Fibroblast of lung (primary cell): Measurements from ENCODE around the gene NAT16. TPM values are rescaled to one million over a fixed set of nuclear protein-coding genes. Genes with fewer than 3 reads are reported as not detected.

Source experiments
- DNase-seq, 2 donors: peaks; one replicate each; pipeline versions ENCODE4 v3.0.0 to v3.0.0-alpha.2; 2010; ENCODE audit warnings: low read depth in 2 of 2
- H2AFZ ChIP-seq: 2 replicates; pipeline ENCODE4 v1.5.1; 2012; ENCODE audit warnings: low read length, control low read depth, inconsistent platforms
- H3K27ac ChIP-seq: 2 replicates; pipeline ENCODE4 v1.5.1; 2011; ENCODE audit warnings: low read length, control low read depth; ENCODE audit not compliant: insufficient read depth
- H3K27me3 ChIP-seq: 2 replicates; pipeline ENCODE4 v1.5.1; 2011; ENCODE audit warnings: mild to moderate bottlenecking, low read length; ENCODE audit not compliant: control insufficient read depth, insufficient read depth
- H3K36me3 ChIP-seq: 2 replicates; pipeline ENCODE4 v1.5.1; 2011; ENCODE audit warnings: low read length; ENCODE audit not compliant: control insufficient read depth, insufficient read depth
- H3K4me1 ChIP-seq: 2 replicates; pipeline ENCODE4 v1.5.1; 2011; ENCODE audit warnings: low read length; ENCODE audit not compliant: control insufficient read depth, insufficient read depth; ENCODE audit errors: extremely low read depth
- H3K4me2 ChIP-seq: 2 replicates; pipeline ENCODE4 v1.5.1; 2011; ENCODE audit warnings: low read length, control low read depth; ENCODE audit not compliant: insufficient read depth; ENCODE audit errors: extremely low read depth
- H3K4me3 ChIP-seq, 4 experiments: fragments of 200-600 bp in 1 of 4; sonication (generic) in 1 of 4; replicated peaks in 1 of 4; 2 replicates each; pipeline ENCODE4 v1.5.1; 2011 to 2016; ENCODE audit warnings: low read length in 4 of 4, low read depth in 3 of 4, mild to moderate bottlenecking in 3 of 4, control low read depth in 2 of 4, inconsistent platforms in 1 of 4, mixed read lengths in 1 of 4; ENCODE audit not compliant: insufficient read depth in 1 of 4; ENCODE audit errors: control extremely low read depth in 1 of 4
- H3K79me2 ChIP-seq: 2 replicates; pipeline ENCODE4 v1.5.1; 2012; ENCODE audit warnings: mild to moderate bottlenecking, low read length, inconsistent platforms; ENCODE audit not compliant: control insufficient read depth, insufficient read depth
- H3K9ac ChIP-seq: 2 replicates; pipeline ENCODE4 v1.5.1; 2011; ENCODE audit warnings: mild to moderate bottlenecking, low read length, control low read depth; ENCODE audit not compliant: insufficient read depth
- H3K9me3 ChIP-seq: 2 replicates; pipeline ENCODE4 v1.5.1; 2012; ENCODE audit warnings: low read depth, low read length; ENCODE audit not compliant: control insufficient read depth, insufficient read depth
- H4K20me1 ChIP-seq: 2 replicates; pipeline ENCODE4 v1.5.1; 2011; ENCODE audit warnings: low read length; ENCODE audit not compliant: control insufficient read depth, insufficient read depth; ENCODE audit errors: extremely low read depth
- CTCF ChIP-seq, 2 donors: IDR thresholded peaks in 1 of 2; conservative IDR thresholded peaks in 1 of 2; 1 replicate in 1 of 2; 2 replicates in 1 of 2; pipeline ENCODE4 v1.5.1; 2011 to 2012; ENCODE audit warnings: low read length in 2 of 2, control low read depth in 1 of 2, inconsistent platforms in 1 of 2, low read depth in 1 of 2, mild to moderate bottlenecking in 1 of 2
- EZH2 ChIP-seq: IDR thresholded peaks from 2 replicates; pipeline ENCODE4 v1.5.1; 2012; ENCODE audit warnings: low read length, control low read depth, mild to moderate bottlenecking; ENCODE audit errors: missing control alignments
- polyA plus RNA-seq, 2 donors: library from polyadenylated mRNA; depleted of rRNA in 1 of 2; stranded (reverse) in 1 of 2; unstranded in 1 of 2; fragments of >200 nt; gene quantifications; 2 replicates each; pipeline ENCODE4 v1.2.1, GENCODE V29; 2011 to 2012; ENCODE audit warnings: missing spikeins in 1 of 2
- total RNA-seq: library from RNA; depleted of rRNA; stranded (reverse); fragments of >200 nt; gene quantifications from 2 replicates; pipeline ENCODE4 v1.2.1, GENCODE V29; 2014

The NAT16 gene
- total and polyA plus RNA-seq, 2 donors (not counting 1 experiment from before 2014, with no cell fraction given), result not detected

GRCh38 chr7:101179713-101180112 lies 380 bp downstream of the NAT16 start:
- H3K4me3 ChIP-seq, result no peak overlapping the region
- no peak overlapping the region for H3K4me2 ChIP-seq
- peaks cover 52% of the 10 kb centered on the region for H3K27me3 ChIP-seq
- H3K9ac ChIP-seq, result no peak overlapping the region
- H3K9me3 ChIP-seq, result no peaks in the 10 kb centered on the region
- H3K79me2 ChIP-seq, result no peaks in the 10 kb centered on the region
- TF ChIP-seq EZH2 (no peak), CTCF (conservative IDR thresholded peaks at IDR 0.05 in 1 of 2, IDR thresholded peaks at IDR 0.05 in 1 of 2; ENCODE audit: low read depth in 1 of 2, low read length in 2 of 2) (no peak)
- DNase-seq, result no peak
- H3K36me3 ChIP-seq, result no peaks in the 10 kb centered on the region
- no peak overlapping the region for H3K27ac ChIP-seq
- no peaks in the 10 kb centered on the region for H3K4me1 ChIP-seq
- H4K20me1 ChIP-seq, result no peaks in the 10 kb centered on the region
- H2AFZ ChIP-seq, result no peak overlapping the region

DNA sequence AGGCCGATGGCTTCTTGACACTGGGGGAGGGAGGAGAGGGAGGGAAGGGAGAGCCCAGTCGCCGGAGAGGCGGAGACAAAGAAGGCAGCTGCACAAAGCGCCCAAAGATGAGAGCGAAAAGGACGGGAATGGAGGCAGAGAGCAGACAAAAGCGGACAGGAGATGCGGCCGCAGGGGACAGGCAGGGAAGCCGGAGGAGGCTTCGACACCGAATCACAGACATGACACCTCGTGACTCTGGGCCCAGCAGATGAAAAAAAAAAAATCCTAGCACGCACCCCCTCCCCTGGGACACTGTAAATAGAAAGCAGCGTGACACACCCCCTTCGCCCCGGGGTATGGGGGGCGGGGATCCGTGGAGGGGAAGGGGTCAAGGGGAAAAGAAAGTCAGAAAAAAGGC lies 976 bp downstream of the NAT16 start:
- Histone ChIP-seq H3K4me1 (no peaks in the 10 kb centered on the region), H2AFZ (no peak overlapping the region), H3K9ac (no peak overlapping the region), H3K4me3 (no peak overlapping the region), H3K27me3 (peaks cover 57% of the 10 kb centered on the region), H3K36me3 (no peaks in the 10 kb centered on the region), H3K9me3 (no peaks in the 10 kb centered on the region), H4K20me1 (no peaks in the 10 kb centered on the region), H3K4me2 (peak overlapping the region; percentile 25), H3K79me2 (no peaks in the 10 kb centered on the region), H3K27ac (no peak overlapping the region)
- no peak for DNase-seq
- TF ChIP-seq EZH2 (peak; percentile 92), CTCF (conservative IDR thresholded peaks at IDR 0.05 in 1 of 2, IDR thresholded peaks at IDR 0.05 in 1 of 2; ENCODE audit: low read depth in 1 of 2, low read length in 2 of 2) (no peak)

DNA sequence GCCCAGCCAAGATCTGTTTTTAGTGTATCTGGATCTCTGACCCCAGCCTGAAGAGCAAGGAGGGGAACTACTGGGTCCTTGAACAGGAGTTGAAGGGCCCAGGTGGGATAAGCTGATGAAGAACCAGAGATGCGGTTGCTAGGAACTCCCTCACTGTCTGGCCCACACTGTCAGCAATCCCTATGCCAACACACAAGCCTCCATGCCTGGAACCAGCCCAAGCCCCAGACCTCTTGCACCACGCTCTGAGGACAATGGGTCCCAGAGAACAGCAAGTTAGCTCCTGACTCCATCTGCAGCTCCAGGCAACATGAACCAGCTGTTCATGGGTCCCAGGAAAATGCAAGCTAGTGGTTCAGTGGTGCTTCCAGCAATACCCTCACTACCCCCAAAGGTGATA lies 2.4 kb downstream of the NAT16 start:
- no peak overlapping the region for H3K27ac ChIP-seq
- no peaks in the 10 kb centered on the region for H3K36me3 ChIP-seq
- no peak overlapping the region for H3K4me2 ChIP-seq
- no peaks in the 10 kb centered on the region for H3K9me3 ChIP-seq
- no peak overlapping the region for H2AFZ ChIP-seq
- H3K79me2 ChIP-seq, result no peaks in the 10 kb centered on the region
- H3K4me3 ChIP-seq, result no peak overlapping the region
- H3K4me1 ChIP-seq, result peaks cover 7% of the 10 kb centered on the region
- peaks cover 65% of the 10 kb centered on the region for H3K27me3 ChIP-seq
- TF ChIP-seq CTCF (conservative IDR thresholded peaks at IDR 0.05 in 1 of 2, IDR thresholded peaks at IDR 0.05 in 1 of 2; ENCODE audit: low read depth in 1 of 2, low read length in 2 of 2) (no peak), EZH2 (no peak)
- DNase-seq, result peak in 1 of 2 donors; percentile 33
- H4K20me1 ChIP-seq, result no peaks in the 10 kb centered on the region
- no peak overlapping the region for H3K9ac ChIP-seq
